Progenitor cell of endocrine pancreas (in vitro differentiated cells): Measurements from ENCODE around the gene ENGASE. TPM values are rescaled to one million over a fixed set of nuclear protein-coding genes. Genes with fewer than 3 reads are reported as not detected.

Experiments used
- DNase-seq: peaks from one replicate; pipeline ENCODE4 v3.0.0; 2021; ENCODE audit warnings: low spot score; ENCODE audit not compliant: unreplicated experiment
- H3K27ac Mint-ChIP-seq: 2 replicates; pipeline ENCODE4 v1.8.0; 2021; ENCODE audit warnings: mild to moderate bottlenecking, moderate library complexity, mixed read lengths
- H3K27me3 Mint-ChIP-seq: 2 replicates; pipeline ENCODE4 v1.8.0; 2021; ENCODE audit warnings: mixed read lengths
- H3K36me3 Mint-ChIP-seq: 2 replicates; pipeline ENCODE4 v1.8.0; 2022; ENCODE audit warnings: mixed read lengths; ENCODE audit not compliant: insufficient read depth
- H3K4me1 Mint-ChIP-seq: 2 replicates; pipeline ENCODE4 v1.8.0; 2021; ENCODE audit warnings: low read depth, mixed read lengths
- H3K4me3 Mint-ChIP-seq: 2 replicates; pipeline ENCODE4 v1.8.0; 2021; ENCODE audit warnings: low read depth, mild to moderate bottlenecking, moderate library complexity, mixed read lengths
- H3K9me3 Mint-ChIP-seq: 2 replicates; pipeline ENCODE4 v1.8.0; 2021; ENCODE audit warnings: low read depth, mixed read lengths
- CTCF ChIP-seq: fragments of 200-600 bp; sonication (generic); IDR thresholded peaks from one replicate; pipeline ENCODE4 v1.5.0; 2021; ENCODE audit warnings: antibody characterized with exemption, mild to moderate bottlenecking; ENCODE audit not compliant: unreplicated experiment
- total RNA-seq: library from RNA; stranded (reverse); gene quantifications from 2 replicates; pipeline ENCODE4 v1.2.1, GENCODE V29; 2021

ENGASE gene
- total RNA-seq, 1 donor from 2014 or later, result 52.4 TPM

- no peak overlapping the region for H3K4me3 Mint-ChIP-seq
- no peaks in the 10 kb centered on the region for H3K27me3 Mint-ChIP-seq
- no peak for DNase-seq
Observed at GRCh38 chr17:79052131-79052530, 22.5 kb upstream of the ENGASE start.

GRCh38 chr17:79053251-79053925 is 21.2 kb upstream of the ENGASE start:
- no peak overlapping the region for H3K27ac Mint-ChIP-seq
- H3K4me1 Mint-ChIP-seq, result no peaks in the 10 kb centered on the region
- no peaks in the 10 kb centered on the region for H3K36me3 Mint-ChIP-seq
- H3K27me3 Mint-ChIP-seq, result no peaks in the 10 kb centered on the region
- no peak for DNase-seq
- H3K9me3 Mint-ChIP-seq, result peaks cover 21% of the 10 kb centered on the region
- H3K4me3 Mint-ChIP-seq, result no peak overlapping the region
- no peak for TF ChIP-seq CTCF

More at GRCh38 chr17:79052131-79052530, 22.5 kb upstream of the ENGASE start:
- peaks cover 15% of the 10 kb centered on the region for H3K9me3 Mint-ChIP-seq
- no peak overlapping the region for H3K27ac Mint-ChIP-seq
- H3K36me3 Mint-ChIP-seq, result no peaks in the 10 kb centered on the region
- no peaks in the 10 kb centered on the region for H3K4me1 Mint-ChIP-seq
- TF ChIP-seq CTCF, result no peak

GRCh38 chr17:79054200-79054960 is 20.2 kb upstream of the ENGASE start:
- H3K27ac Mint-ChIP-seq, result peak overlapping the region; percentile 59
- H3K4me3 Mint-ChIP-seq, result no peak overlapping the region
- no peaks in the 10 kb centered on the region for H3K27me3 Mint-ChIP-seq
- TF ChIP-seq CTCF, result no peak
- DNase-seq, result no peak
- peaks cover 21% of the 10 kb centered on the region for H3K9me3 Mint-ChIP-seq
- H3K4me1 Mint-ChIP-seq, result no peaks in the 10 kb centered on the region
- H3K36me3 Mint-ChIP-seq, result no peaks in the 10 kb centered on the region

- Mint-ChIP-seq H3K4me3 (no peak overlapping the region), H3K27me3 (no peaks in the 10 kb centered on the region), H3K36me3 (no peaks in the 10 kb centered on the region), H3K27ac (no peak overlapping the region), H3K9me3 (peaks cover 21% of the 10 kb centered on the region), H3K4me1 (no peaks in the 10 kb centered on the region)
- DNase-seq, result no peak
- no peak for TF ChIP-seq CTCF
Observed at GRCh38 chr17:79055197-79055596, 19.4 kb upstream of the ENGASE start.

- H3K4me1 Mint-ChIP-seq, result no peaks in the 10 kb centered on the region
- no peak for DNase-seq
- H3K36me3 Mint-ChIP-seq, result no peaks in the 10 kb centered on the region
- no peaks in the 10 kb centered on the region for H3K27me3 Mint-ChIP-seq
- no peak overlapping the region for H3K27ac Mint-ChIP-seq
- no peak overlapping the region for H3K4me3 Mint-ChIP-seq
- H3K9me3 Mint-ChIP-seq, result peaks cover 21% of the 10 kb centered on the region
- TF ChIP-seq CTCF, result no peak
Observed at GRCh38 chr17:79057737-79058385, 16.8 kb upstream of the ENGASE start.
